ENCODE measurements around the gene GNG14.

Gene GNG14

DNA sequence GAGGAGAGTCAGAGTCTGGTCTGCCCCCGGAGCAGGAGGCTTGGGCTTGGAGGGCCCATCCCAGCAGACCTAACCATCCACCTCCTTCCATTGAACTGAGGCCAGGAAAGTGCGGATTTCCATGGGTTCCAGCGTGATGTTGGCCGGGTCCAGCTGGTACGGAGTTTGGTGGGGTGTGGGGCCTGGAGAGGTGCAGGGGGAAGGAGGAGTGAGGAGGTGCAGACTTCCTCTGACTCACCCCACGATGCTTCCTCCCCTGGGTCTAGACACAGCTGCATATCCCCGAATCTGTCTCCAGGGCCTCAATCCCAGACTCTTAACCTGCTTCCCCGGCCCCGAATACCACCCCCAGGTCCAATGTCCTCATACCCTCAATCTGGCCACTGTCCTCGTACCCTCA lies 41.2 kb upstream of the GNG14 start:
- H3K4me3 ChIP-seq (ENCODE audit: low read depth, low read length) = no peak overlapping the region
- TF ChIP-seq, protein P1, sequence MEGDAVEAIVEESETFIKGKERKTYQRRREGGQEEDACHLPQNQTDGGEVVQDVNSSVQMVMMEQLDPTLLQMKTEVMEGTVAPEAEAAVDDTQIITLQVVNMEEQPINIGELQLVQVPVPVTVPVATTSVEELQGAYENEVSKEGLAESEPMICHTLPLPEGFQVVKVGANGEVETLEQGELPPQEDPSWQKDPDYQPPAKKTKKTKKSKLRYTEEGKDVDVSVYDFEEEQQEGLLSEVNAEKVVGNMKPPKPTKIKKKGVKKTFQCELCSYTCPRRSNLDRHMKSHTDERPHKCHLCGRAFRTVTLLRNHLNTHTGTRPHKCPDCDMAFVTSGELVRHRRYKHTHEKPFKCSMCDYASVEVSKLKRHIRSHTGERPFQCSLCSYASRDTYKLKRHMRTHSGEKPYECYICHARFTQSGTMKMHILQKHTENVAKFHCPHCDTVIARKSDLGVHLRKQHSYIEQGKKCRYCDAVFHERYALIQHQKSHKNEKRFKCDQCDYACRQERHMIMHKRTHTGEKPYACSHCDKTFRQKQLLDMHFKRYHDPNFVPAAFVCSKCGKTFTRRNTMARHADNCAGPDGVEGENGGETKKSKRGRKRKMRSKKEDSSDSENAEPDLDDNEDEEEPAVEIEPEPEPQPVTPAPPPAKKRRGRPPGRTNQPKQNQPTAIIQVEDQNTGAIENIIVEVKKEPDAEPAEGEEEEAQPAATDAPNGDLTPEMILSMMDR (IDR thresholded peaks at IDR 0.05; ENCODE audit: low read depth, low read length, missing control alignments) = no peak
- in situ Hi-C loops (cut with HindIII; ENCODE audit: low pct_ligation_motif_present, low sequenced_read_pairs) = no loop called here
- H3K27ac ChIP-seq = no peak overlapping the region
- peaks cover 3% of the 10 kb centered on the region for H3K36me3 ChIP-seq (replicated peaks)
- no peak for DNase-seq
- no peaks in the 10 kb centered on the region for H3K27me3 ChIP-seq (replicated peaks)

DNA sequence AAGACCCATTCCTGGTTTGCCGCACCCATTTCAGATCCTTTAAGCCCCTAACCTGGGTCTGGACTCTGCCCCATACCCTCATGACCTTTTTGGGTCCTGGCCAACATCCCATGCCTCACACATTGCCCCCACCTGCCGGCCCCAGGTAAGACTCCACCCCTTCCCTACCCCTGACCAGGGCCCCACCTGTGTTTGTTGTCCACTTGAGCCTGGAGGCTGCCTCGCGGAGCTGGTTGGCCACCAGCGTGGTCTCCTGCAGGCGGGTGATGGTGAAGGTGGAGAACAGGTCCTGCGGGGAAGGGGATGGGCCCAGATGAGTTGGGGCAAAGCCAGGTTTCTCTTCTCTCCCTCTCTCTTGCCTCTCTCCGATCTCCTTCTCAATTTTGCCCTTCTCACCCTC lies 40.8 kb upstream of the GNG14 start:
- no peak for DNase-seq
- no peak overlapping the region for H3K4me3 ChIP-seq (ENCODE audit: low read depth, low read length)
- TF ChIP-seq, protein P1 (IDR thresholded peaks at IDR 0.05; ENCODE audit: low read depth, low read length, missing control alignments) = no peak
- no peak overlapping the region for H3K27ac ChIP-seq
- no peaks in the 10 kb centered on the region for H3K27me3 ChIP-seq (replicated peaks)
- in situ Hi-C loops (cut with HindIII; ENCODE audit: low pct_ligation_motif_present, low sequenced_read_pairs) = no loop called here
- peaks cover 3% of the 10 kb centered on the region for H3K36me3 ChIP-seq (replicated peaks)

DNA sequence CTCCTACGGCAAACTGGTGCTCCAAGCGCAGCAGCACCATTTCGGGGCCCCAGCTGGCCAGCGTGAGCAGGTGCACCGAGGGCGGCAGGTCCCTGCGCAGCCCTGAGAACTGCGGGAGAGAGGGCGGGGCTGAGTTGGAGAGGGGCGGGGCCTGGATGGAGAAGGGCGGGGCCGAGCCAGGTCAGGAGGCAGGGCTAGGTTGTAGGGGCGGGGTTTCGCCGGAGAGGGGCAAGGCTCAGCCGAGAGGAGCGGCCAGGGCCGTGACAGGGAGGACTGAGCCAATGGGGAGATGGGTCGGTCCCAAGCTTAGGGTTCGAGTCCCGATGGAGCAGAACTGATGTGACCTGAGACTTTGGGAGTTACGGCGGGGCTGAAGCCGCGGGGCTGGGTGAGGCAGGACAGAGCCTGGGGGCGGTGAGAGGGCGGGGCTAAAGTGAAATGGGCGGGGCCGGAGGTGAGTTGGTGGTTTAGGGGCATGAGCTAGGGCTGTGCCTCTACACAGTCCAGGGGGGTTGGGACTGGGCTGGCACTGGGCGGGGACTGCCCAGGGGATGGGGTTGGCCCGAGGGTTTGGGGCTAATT lies 40.2 kb upstream of the GNG14 start:
- peaks cover 3% of the 10 kb centered on the region for H3K36me3 ChIP-seq (replicated peaks)
- H3K4me3 ChIP-seq (ENCODE audit: low read depth, low read length) = no peak overlapping the region
- peak; percentile 16 for DNase-seq
- no peaks in the 10 kb centered on the region for H3K27me3 ChIP-seq (replicated peaks)
- TF ChIP-seq, protein P1 (IDR thresholded peaks at IDR 0.05; ENCODE audit: low read depth, low read length, missing control alignments) = no peak
- H3K27ac ChIP-seq = no peak overlapping the region
- in situ Hi-C loops (cut with HindIII; ENCODE audit: low pct_ligation_motif_present, low sequenced_read_pairs) = no loop called here

DNA sequence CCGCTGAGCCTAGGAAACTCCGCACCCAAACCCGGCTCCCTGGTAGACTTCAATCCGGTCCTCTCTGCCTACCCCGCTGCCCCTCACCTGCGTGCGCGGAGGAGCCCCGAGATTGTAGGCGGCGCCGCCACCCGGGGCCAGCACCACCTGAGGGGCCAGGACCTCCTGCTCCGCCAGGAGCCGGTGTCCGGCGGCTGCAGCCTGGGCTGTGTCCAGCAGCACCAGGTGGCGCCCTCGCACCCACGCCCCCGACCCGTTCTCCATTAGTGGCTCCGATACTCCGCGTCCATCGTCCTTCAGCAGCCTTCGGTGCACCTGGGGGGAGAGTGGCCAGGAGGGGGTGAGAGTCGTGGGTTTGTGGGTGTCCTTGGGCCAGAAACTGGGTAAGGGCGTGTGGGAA lies 39.7 kb upstream of the GNG14 start:
- H3K36me3 ChIP-seq (replicated peaks) = peaks cover 3% of the 10 kb centered on the region
- H3K27me3 ChIP-seq (replicated peaks) = no peaks in the 10 kb centered on the region
- no peak for DNase-seq
- H3K4me3 ChIP-seq (ENCODE audit: low read depth, low read length) = peak overlapping the region; percentile 9
- TF ChIP-seq, protein P1 (IDR thresholded peaks at IDR 0.05; ENCODE audit: low read depth, low read length, missing control alignments) = peak; percentile 50
- in situ Hi-C loops (cut with HindIII; ENCODE audit: low pct_ligation_motif_present, low sequenced_read_pairs) = no loop called here
- no peak overlapping the region for H3K27ac ChIP-seq

DNA sequence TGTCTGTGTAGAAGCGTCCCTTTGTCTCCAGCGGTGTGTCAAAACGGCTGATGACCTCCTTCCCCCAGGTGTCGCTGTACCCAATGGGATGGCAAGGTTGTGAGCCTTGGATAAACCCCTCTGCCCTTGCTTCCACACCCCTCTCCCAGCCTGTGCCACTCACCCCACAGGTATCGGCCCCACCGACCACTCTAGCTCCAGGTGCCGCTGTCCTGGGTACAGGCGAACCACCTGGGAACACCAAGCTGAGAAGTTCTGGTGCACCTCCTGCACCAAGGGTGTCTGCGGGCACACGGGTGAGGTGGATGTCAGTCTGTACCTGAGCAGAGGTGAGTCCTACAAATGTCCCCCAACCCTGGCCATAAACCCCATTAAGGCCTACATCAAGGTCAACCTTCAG lies 37.9 kb upstream of the GNG14 start:
- DNase-seq = no peak
- Histone ChIP-seq H3K4me3 (ENCODE audit: low read depth, low read length) (no peak overlapping the region), H3K36me3 (replicated peaks) (peaks cover 3% of the 10 kb centered on the region), H3K27ac (no peak overlapping the region), H3K27me3 (replicated peaks) (no peaks in the 10 kb centered on the region)
- TF ChIP-seq, protein P1 (IDR thresholded peaks at IDR 0.05; ENCODE audit: low read depth, low read length, missing control alignments) = no peak
- in situ Hi-C loops (cut with HindIII; ENCODE audit: low pct_ligation_motif_present, low sequenced_read_pairs) = no loop called here

DNA sequence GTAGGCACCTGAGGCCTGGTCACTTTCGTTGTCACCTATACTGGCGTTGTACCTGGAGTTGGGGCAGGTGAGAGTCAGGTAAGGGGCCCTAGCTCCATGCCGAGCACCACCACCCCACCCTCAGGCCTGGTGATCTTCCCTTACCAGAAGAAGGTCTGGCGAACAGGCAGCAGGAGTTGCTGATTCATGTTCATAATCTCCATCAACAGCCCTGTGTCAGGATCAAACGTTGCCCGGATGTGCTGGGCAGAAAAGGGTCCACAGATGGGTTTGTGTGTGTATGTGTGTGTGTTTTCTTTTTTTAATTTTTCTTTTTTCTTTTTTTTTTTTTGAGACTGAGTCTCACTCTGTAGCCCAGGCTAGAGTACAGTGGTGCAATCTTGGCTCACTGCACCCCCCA lies 35.6 kb upstream of the GNG14 start:
- Histone ChIP-seq H3K36me3 (replicated peaks) (peaks cover 13% of the 10 kb centered on the region), H3K4me3 (ENCODE audit: low read depth, low read length) (no peak overlapping the region), H3K27me3 (replicated peaks) (no peaks in the 10 kb centered on the region), H3K27ac (no peak overlapping the region)
- DNase-seq = no peak
- TF ChIP-seq, protein P1 (IDR thresholded peaks at IDR 0.05; ENCODE audit: low read depth, low read length, missing control alignments) = no peak
- in situ Hi-C loops (cut with HindIII; ENCODE audit: low pct_ligation_motif_present, low sequenced_read_pairs) = no loop called here
